A549 (cell line): Measurements from ENCODE around the gene PFKM. TPM values are rescaled to one million over a fixed set of nuclear protein-coding genes. Genes with fewer than 3 reads are reported as not detected.

Source experiments
- ATAC-seq, 2 experiments: fragments of 200-7000 bp in 1 of 2; fragments of >200 bp in 1 of 2; cut with Nextera tagmentation in 1 of 2; cut with Tn5 transposase in 1 of 2; 3 replicates each; pipeline versions ENCODE4 v1.8.0 to v1.9.1; 2018 to 2020; ENCODE audit warnings: mild to moderate bottlenecking in 1 of 2, moderate library complexity in 1 of 2
- CTCF ChIA-PET: fragments of 300-600 bp; sonication (Branson Sonifier 250); formaldehyde crosslinking; extraction: SDS; loops from one replicate; lab custom pipeline; 2021; ENCODE audit warnings: antibody characterized with exemption, inconsistent platforms; lab: Yijun Ruan, JAX
- POLR2A ChIA-PET: fragments of 350-600 bp; formaldehyde crosslinking; extraction: SDS; loops from one replicate; lab custom pipeline; 2021; ENCODE audit warnings: antibody characterized with exemption, inconsistent platforms; lab: Yijun Ruan, JAX
- DNase-seq, 2 experiments: peaks; one replicate each; pipeline versions ENCODE4 v3.0.0 to v3.0.0-alpha.2; 2011 to 2016; ENCODE audit warnings: low read depth in 1 of 2, low spot score in 1 of 2
- FAIRE-seq: peaks from 2 replicates; lab custom pipeline; 2011; peaks lifted over from hg19 to GRCh38; lab: Jason Lieb, UNC
- H3K27ac ChIP-seq, 2 experiments: fragments of >200 bp; sonication (Bioruptor Twin); formaldehyde crosslinking; 3 replicates each; pipeline ENCODE4 v1.5.1; 2016 to 2017
- H3K4me1 ChIP-seq: fragments of >200 bp; sonication (Bioruptor Twin); formaldehyde crosslinking; 3 replicates; pipeline ENCODE4 v1.6.1; 2016
- H3K4me2 ChIP-seq: fragments of >200 bp; sonication (Bioruptor Twin); formaldehyde crosslinking; 3 replicates; pipeline ENCODE4 v1.6.1; 2016
- H3K4me3 ChIP-seq: fragments of >200 bp; sonication (Bioruptor Twin); formaldehyde crosslinking; 3 replicates; pipeline ENCODE4 v1.5.1; 2016
- H3K9me3 ChIP-seq: fragments of >200 bp; sonication (Bioruptor Twin); formaldehyde crosslinking; 3 replicates; pipeline ENCODE4 v1.6.1; 2016
- ATOH8 ChIP-seq: fragments of 250-450 bp; sonication (Bioruptor Pico); IDR thresholded peaks from 2 replicates; pipeline ENCODE4 v1.5.0; 2020; ENCODE audit warnings: low read depth, mild to moderate bottlenecking, moderate library complexity
- BHLHE40 ChIP-seq: IDR thresholded peaks from 2 replicates; pipeline ENCODE4 v1.6.1; 2012; ENCODE audit warnings: low read depth, low read length, inconsistent platforms
- CBX2 ChIP-seq: fragments of 200-600 bp; sonication (generic); IDR thresholded peaks from 2 replicates; pipeline ENCODE4 v1.6.1; 2016; ENCODE audit warnings: low read depth, mild to moderate bottlenecking, borderline replicate concordance
- CBX8 ChIP-seq: fragments of 200-600 bp; sonication (generic); IDR thresholded peaks from 2 replicates; pipeline ENCODE4 v1.6.1; 2016
- CEBPB ChIP-seq, 2 experiments: fragments of >200 bp in 1 of 2; sonication (Bioruptor Twin) in 1 of 2; formaldehyde crosslinking in 1 of 2; IDR thresholded peaks; 2 replicates each; pipeline ENCODE4 v1.6.1; 2012 to 2016
- CHD4 ChIP-seq: fragments of 200-600 bp; sonication (generic); IDR thresholded peaks from 2 replicates; pipeline ENCODE4 v1.6.1; 2016; ENCODE audit warnings: antibody characterized with exemption, mild to moderate bottlenecking, borderline replicate concordance
- E2F6 ChIP-seq: IDR thresholded peaks from 2 replicates; pipeline ENCODE4 v1.6.1; 2012; ENCODE audit warnings: low read depth, borderline replicate concordance
- EHF ChIP-seq: fragments of 250-450 bp; sonication (Bioruptor Pico); IDR thresholded peaks from 2 replicates; pipeline ENCODE4 v1.5.0; 2020; ENCODE audit warnings: mild to moderate bottlenecking
- ELK1 ChIP-seq: fragments of 150-350 bp; IDR thresholded peaks from 2 replicates; pipeline ENCODE4 v1.6.1; 2014; ENCODE audit warnings: low read depth, mild to moderate bottlenecking, low read length
- EP300 ChIP-seq, 2 experiments: fragments of >200 bp; sonication (Bioruptor Twin); formaldehyde crosslinking; IDR thresholded peaks; 2 replicates in 1 of 2; 3 replicates in 1 of 2; pipeline ENCODE4 v1.6.1; 2016 to 2017
- FOSL2 ChIP-seq, 2 experiments: fragments of 450-650 bp in 1 of 2; fragments of >200 bp in 1 of 2; sonication (Bioruptor Twin) in 1 of 2; formaldehyde crosslinking; IDR thresholded peaks; 2 replicates each; pipeline versions ENCODE4 v1.5.0 to v1.6.1; 2016 to 2020; ENCODE audit warnings: mild to moderate bottlenecking in 1 of 2, moderate library complexity in 1 of 2
- FOXS1 ChIP-seq: fragments of 250-450 bp; sonication (Bioruptor Pico); IDR thresholded peaks from 2 replicates; pipeline ENCODE4 v1.5.0; 2020; ENCODE audit warnings: mild to moderate bottlenecking, moderate library complexity
- HDAC2 ChIP-seq: fragments of 200-600 bp; sonication (generic); IDR thresholded peaks from 2 replicates; pipeline ENCODE4 v1.6.1; 2016
- HEYL ChIP-seq: fragments of 250-450 bp; sonication (Bioruptor Pico); IDR thresholded peaks from 2 replicates; pipeline ENCODE4 v1.8.0; 2021; ENCODE audit warnings: mild to moderate bottlenecking, moderate library complexity
- HMGXB4 ChIP-seq: fragments of 250-450 bp; sonication (Bioruptor Pico); IDR thresholded peaks from 2 replicates; pipeline ENCODE4 v1.5.0; 2021; ENCODE audit warnings: mild to moderate bottlenecking, moderate library complexity, borderline replicate concordance
- JUN ChIP-seq, 2 experiments: fragments of >200 bp; sonication (Bioruptor Twin); formaldehyde crosslinking; IDR thresholded peaks; 2 replicates in 1 of 2; 3 replicates in 1 of 2; pipeline ENCODE4 v1.6.1; 2016 to 2017
- KDM1A ChIP-seq: fragments of 200-600 bp; sonication (generic); IDR thresholded peaks from 2 replicates; pipeline ENCODE4 v1.6.1; 2016; ENCODE audit warnings: low read depth, mild to moderate bottlenecking
- KDM5A ChIP-seq: fragments of 200-600 bp; sonication (generic); IDR thresholded peaks from 2 replicates; pipeline ENCODE4 v1.6.1; 2016; ENCODE audit warnings: antibody characterized with exemption, mild to moderate bottlenecking
- MYC ChIP-seq: IDR thresholded peaks from 2 replicates; pipeline ENCODE4 v1.6.1; 2012; ENCODE audit warnings: mild to moderate bottlenecking, inconsistent platforms, low read length, improper control_type of control experiment, borderline replicate concordance
- NFE2L2 ChIP-seq: fragments of 150-350 bp; conservative IDR thresholded peaks from 2 replicates; pipeline ENCODE4 v1.6.1; 2014; ENCODE audit warnings: low read length
- NPAS2 ChIP-seq: fragments of 250-450 bp; sonication (Bioruptor Pico); IDR thresholded peaks from 2 replicates; pipeline ENCODE4 v1.8.0; 2022; ENCODE audit warnings: mild to moderate bottlenecking, moderate library complexity, borderline replicate concordance
- NR3C1 ChIP-seq: fragments of >200 bp; sonication (Bioruptor Twin); formaldehyde crosslinking; IDR thresholded peaks from 3 replicates; pipeline ENCODE4 v1.6.1; 2017
- POLR2A ChIP-seq: IDR thresholded peaks from 2 replicates; pipeline ENCODE4 v1.6.1; 2012; ENCODE audit warnings: mild to moderate bottlenecking, low read length
- RAD21 ChIP-seq, 2 experiments: fragments of >200 bp in 1 of 2; sonication (Bioruptor Twin) in 1 of 2; formaldehyde crosslinking in 1 of 2; IDR thresholded peaks in 1 of 2; conservative IDR thresholded peaks in 1 of 2; 2 replicates in 1 of 2; 3 replicates in 1 of 2; pipeline ENCODE4 v1.6.1; 2012 to 2018; ENCODE audit warnings: inconsistent platforms in 1 of 2
- RCOR1 ChIP-seq: fragments of 150-350 bp; IDR thresholded peaks from 2 replicates; pipeline ENCODE4 v1.6.1; 2014; ENCODE audit warnings: antibody characterized with exemption, low read length, low read depth
- REST ChIP-seq: fragments of 200-600 bp; sonication (generic); IDR thresholded peaks from 2 replicates; pipeline ENCODE4 v1.6.1; 2016; ENCODE audit warnings: antibody characterized with exemption, mild to moderate bottlenecking, moderate library complexity
- RNF2 ChIP-seq: fragments of 200-600 bp; sonication (generic); IDR thresholded peaks from 2 replicates; pipeline ENCODE4 v1.6.1; 2016; ENCODE audit warnings: low read depth, mild to moderate bottlenecking, antibody characterized with exemption, moderate library complexity, borderline replicate concordance
- SMC3 ChIP-seq: fragments of >200 bp; sonication (Bioruptor Twin); formaldehyde crosslinking; IDR thresholded peaks from 3 replicates; pipeline ENCODE4 v1.6.1; 2018; ENCODE audit warnings: inconsistent platforms
- ZNF302 ChIP-seq: fragments of 250-450 bp; sonication (Bioruptor Pico); IDR thresholded peaks from 2 replicates; pipeline ENCODE4 v1.9.0; 2021; ENCODE audit warnings: inconsistent platforms, mild to moderate bottlenecking, moderate library complexity
- WGBS: methylation state at CpG from one replicate; pipeline ENCODE4 v1.1.6; 2017; ENCODE audit errors: missing lambda C conversion rate; 5-methylcytosine and 5-hydroxymethylcytosine counted together
- polyA plus RNA-seq, 4 experiments: library from polyadenylated mRNA; depleted of rRNA in 3 of 4; stranded (reverse); fragments of >200 nt; fragmentation: RNase III in 1 of 4; extraction: RNeasy Plus Mini Kit Qiagen cat#74134 plus additional on column Dnase treatment in 1 of 4; gene quantifications; 2 replicates in 3 of 4; 3 replicates in 1 of 4; pipeline ENCODE4 v1.2.3, GENCODE V29; 2011 to 2017

PFKM gene
- polyA plus RNA-seq, 2 of the 4 experiments (the other 2 are of a cell fraction) = 41.1 to 43.0 TPM

GRCh38 chr12:48192861-48193260 lies 73.7 kb downstream of the PFKM start (continued):
- no peak for TF ChIP-seq REST
- TF ChIP-seq KDM5A = no peak

GRCh38 chr12:48193623-48194022 lies 74.5 kb downstream of the PFKM start:
- ChIA-PET CTCF (interaction anchor here (0.7 to 1.5 kb wide), 2 partner anchors 9 to 11 kb away, joined by 4 read pairs; partner anchors contain the start of gene CCDC184), POLR2A (no interaction called here)
- ATAC-seq (no peak), FAIRE-seq (no peak), DNase-seq (no peak)
- Histone ChIP-seq H3K27ac (no peak overlapping the region), H3K4me1 (peaks cover 34% of the 10 kb centered on the region; the same call in 2 of the 3 replicates), H3K4me2 (0 out of 3 replicates have a peak overlapping the region, but pooled peaks have one; percentile 4), H3K9me3 (no peaks in the 10 kb centered on the region), H3K4me3 (no peak overlapping the region)
- WGBS = 69% methylated on average over 2 of the region's 2 CpGs
- no peak for TF ChIP-seq ELK1
- TF ChIP-seq RAD21 (conservative IDR thresholded peaks at IDR 0.05 in 1 of 2, IDR thresholded peaks at IDR 0.05 in 1 of 2) = no peak
- TF ChIP-seq BHLHE40 = no peak
- no peak for TF ChIP-seq ZNF302 (CRISPR knock-in tag)
- no peak for TF ChIP-seq POLR2A
- TF ChIP-seq KDM1A = no peak
- TF ChIP-seq NPAS2 = no peak
- no peak for TF ChIP-seq FOSL2 (IDR thresholded peaks at IDR 0.05)
- TF ChIP-seq FOSL2 (CRISPR knock-in tag; IDR thresholded peaks at IDR 0.05) = no peak
- TF ChIP-seq HDAC2 = no peak
- TF ChIP-seq E2F6 = no peak
- TF ChIP-seq NR3C1 = no peak
- TF ChIP-seq CEBPB (IDR thresholded peaks at IDR 0.05) = no peak
- TF ChIP-seq EHF (CRISPR knock-in tag) = no peak
- TF ChIP-seq CHD4 = no peak
- no peak for TF ChIP-seq CBX2
- no peak for TF ChIP-seq HEYL (CRISPR knock-in tag)
- no peak for TF ChIP-seq FOXS1

- POLR2A ChIA-PET = no interaction called here
- no peak for TF ChIP-seq MYC
- TF ChIP-seq KDM5A = no peak
- TF ChIP-seq NFE2L2 = no peak
- no peak for TF ChIP-seq RNF2
- no peak for TF ChIP-seq RAD21 (conservative IDR thresholded peaks at IDR 0.05 in 1 of 2, IDR thresholded peaks at IDR 0.05 in 1 of 2)
- no peak for TF ChIP-seq RCOR1
- TF ChIP-seq HEYL (CRISPR knock-in tag) = no peak
- no peak for TF ChIP-seq EP300 (IDR thresholded peaks at IDR 0.05)
- no peak for TF ChIP-seq HMGXB4 (CRISPR knock-in tag)
- TF ChIP-seq CBX8 = no peak
- TF ChIP-seq ATOH8 (CRISPR knock-in tag) = no peak
- no peak for TF ChIP-seq JUN (IDR thresholded peaks at IDR 0.05)
- TF ChIP-seq SMC3 = no peak
- DNase-seq (no peak), FAIRE-seq (no peak), ATAC-seq (no peak)
- H3K4me1 ChIP-seq = peaks cover 45% of the 10 kb centered on the region
- H3K9me3 ChIP-seq = no peaks in the 10 kb centered on the region
- CTCF ChIA-PET = interaction anchor here (5.8 kb wide), 1 partner anchor 10 kb away, joined by 63 read pairs; the partner anchor contains the start of gene CCDC184
- no peak overlapping the region for H3K4me3 ChIP-seq
- 74% methylated on average over 1 of the region's 1 CpG for WGBS
- H3K4me2 ChIP-seq = no peak overlapping the region
- no peak overlapping the region for H3K27ac ChIP-seq
Observed at GRCh38 chr12:48194799-48195201, 75.6 kb downstream of the PFKM start.
